Transverse colon (tissue), 4 donors: ENCODE data around the gene NECTIN2.

Source experiments
- EP300 ChIP-seq: sonication (generic); formaldehyde crosslinking; IDR thresholded peaks from one replicate; pipeline ENCODE4 v1.6.1; 2017; ENCODE audit warnings: antibody characterized with exemption, low read depth
- POLR2A ChIP-seq: fragments of 450-650 bp; IDR thresholded peaks from one replicate; pipeline ENCODE4 v1.6.1; 2016; ENCODE audit warnings: antibody characterized with exemption, mild to moderate bottlenecking, moderate library complexity
- POLR2AphosphoS5 ChIP-seq, 3 donors: sonication (generic); formaldehyde crosslinking; IDR thresholded peaks; one replicate each; pipeline ENCODE4 v1.6.1; 2016; ENCODE audit warnings: antibody characterized with exemption in 3 of 3
- TF ChIP-seq, protein P1 (sequence below), 5 experiments: fragments of 200-600 bp in 3 of 5; fragments of 450-650 bp in 2 of 5; sonication (generic) in 3 of 5; IDR thresholded peaks; 1 replicate in 2 of 5; 2 replicates in 3 of 5; pipeline ENCODE4 v1.5.1; 2016 to 2017; ENCODE audit warnings: antibody characterized with exemption in 5 of 5, inconsistent platforms in 3 of 5, mild to moderate bottlenecking in 2 of 5, moderate library complexity in 1 of 5

- TF ChIP-seq, protein P1, sequence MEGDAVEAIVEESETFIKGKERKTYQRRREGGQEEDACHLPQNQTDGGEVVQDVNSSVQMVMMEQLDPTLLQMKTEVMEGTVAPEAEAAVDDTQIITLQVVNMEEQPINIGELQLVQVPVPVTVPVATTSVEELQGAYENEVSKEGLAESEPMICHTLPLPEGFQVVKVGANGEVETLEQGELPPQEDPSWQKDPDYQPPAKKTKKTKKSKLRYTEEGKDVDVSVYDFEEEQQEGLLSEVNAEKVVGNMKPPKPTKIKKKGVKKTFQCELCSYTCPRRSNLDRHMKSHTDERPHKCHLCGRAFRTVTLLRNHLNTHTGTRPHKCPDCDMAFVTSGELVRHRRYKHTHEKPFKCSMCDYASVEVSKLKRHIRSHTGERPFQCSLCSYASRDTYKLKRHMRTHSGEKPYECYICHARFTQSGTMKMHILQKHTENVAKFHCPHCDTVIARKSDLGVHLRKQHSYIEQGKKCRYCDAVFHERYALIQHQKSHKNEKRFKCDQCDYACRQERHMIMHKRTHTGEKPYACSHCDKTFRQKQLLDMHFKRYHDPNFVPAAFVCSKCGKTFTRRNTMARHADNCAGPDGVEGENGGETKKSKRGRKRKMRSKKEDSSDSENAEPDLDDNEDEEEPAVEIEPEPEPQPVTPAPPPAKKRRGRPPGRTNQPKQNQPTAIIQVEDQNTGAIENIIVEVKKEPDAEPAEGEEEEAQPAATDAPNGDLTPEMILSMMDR (IDR thresholded peaks at IDR 0.05): no peak
- TF ChIP-seq POLR2A (no peak), EP300 (no peak), POLR2AphosphoS5 (IDR thresholded peaks at IDR 0.05) (no peak)
These were observed 43.8 kb downstream of the NECTIN2 start for GRCh38 chr19:44889830-44890365.
